Stimulated activated CD8-positive, alpha-beta memory T cell treated with anti-CD3 and anti-CD28 coated beads, Interleukin-2, amount 100 ng/mL, for 1 hour (primary cell): ENCODE measurements around the gene PACS2.

Experiments used
- DNase-seq, 2 donors: peaks; one replicate each; pipeline ENCODE4 v3.0.0-alpha.2; 2020; ENCODE audit warnings: low read depth in 2 of 2

Gene PACS2

GRCh38 chr14:105421723-105422615 is 107.4 kb downstream of the PACS2 start:
- no peak for DNase-seq

- DNase-seq: no peak
These were observed 108.3 kb downstream of the PACS2 start for GRCh38 chr14:105422695-105423487.

GRCh38 chr14:105423488-105424195 is 109.1 kb downstream of the PACS2 start:
- no peak for DNase-seq

- no peak for DNase-seq
These were observed 110.3 kb downstream of the PACS2 start for GRCh38 chr14:105424861-105425260.

- no peak for DNase-seq
These were observed 111.3 kb downstream of the PACS2 start for GRCh38 chr14:105425823-105426247.

- no peak for DNase-seq
These were observed 112.0 kb downstream of the PACS2 start for GRCh38 chr14:105426416-105427130.

GRCh38 chr14:105427412-105427811 is 112.9 kb downstream of the PACS2 start:
- DNase-seq: no peak

- DNase-seq: no peak
These were observed 113.5 kb downstream of the PACS2 start for GRCh38 chr14:105427936-105428485.

GRCh38 chr14:105430042-105430441 is 115.5 kb downstream of the PACS2 start:
- no peak for DNase-seq

- DNase-seq: no peak
These were observed 116.0 kb downstream of the PACS2 start for GRCh38 chr14:105430565-105430964.

GRCh38 chr14:105431256-105431655 is 116.7 kb downstream of the PACS2 start:
- no peak for DNase-seq

- no peak for DNase-seq
These were observed 118.1 kb downstream of the PACS2 start for GRCh38 chr14:105432657-105433056.

- DNase-seq: no peak
These were observed 118.6 kb downstream of the PACS2 start for GRCh38 chr14:105433161-105433605.

- no peak for DNase-seq
These were observed 121.9 kb downstream of the PACS2 start for GRCh38 chr14:105436402-105436801.

GRCh38 chr14:105436891-105437722 is 122.6 kb downstream of the PACS2 start:
- DNase-seq: no peak

- DNase-seq: no peak
These were observed 123.4 kb downstream of the PACS2 start for GRCh38 chr14:105437723-105438500.

GRCh38 chr14:105439179-105439578 is 124.6 kb downstream of the PACS2 start:
- DNase-seq: no peak

- no peak for DNase-seq
These were observed 125.4 kb downstream of the PACS2 start for GRCh38 chr14:105439710-105440553.

GRCh38 chr14:105440554-105440900 is 126.0 kb downstream of the PACS2 start:
- DNase-seq: no peak
